Measurements from ENCODE around the gene CLRN3. TPM values are rescaled to one million over a fixed set of nuclear protein-coding genes. Genes with fewer than 3 reads are reported as not detected.

CLRN3 gene
- total and polyA plus RNA-seq, 9 of the 15 experiments (the other 6 are each of a cell fraction or from before 2014, with no cell fraction given), result not detected

DNA sequence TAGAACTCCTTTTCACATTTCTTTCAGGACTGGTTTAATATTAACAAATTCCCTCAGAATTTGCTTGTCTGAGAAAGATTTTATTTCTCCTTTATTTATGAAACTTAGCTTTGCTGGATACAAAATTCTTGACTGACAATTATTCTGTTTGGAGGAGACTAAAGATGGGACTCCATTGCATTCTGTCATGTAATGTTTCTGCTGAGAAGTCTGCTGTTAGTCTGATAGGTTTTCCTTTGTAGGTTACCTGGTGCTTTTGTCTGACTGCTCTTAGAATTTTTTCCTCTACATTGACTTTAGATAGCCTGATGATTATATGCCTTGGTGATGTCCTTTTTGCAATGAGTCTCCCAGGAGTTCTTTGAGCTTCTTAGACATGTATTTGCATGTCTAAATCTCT lies 23.4 kb downstream of the CLRN3 start (continued):
- TF ChIP-seq, protein P1, sequence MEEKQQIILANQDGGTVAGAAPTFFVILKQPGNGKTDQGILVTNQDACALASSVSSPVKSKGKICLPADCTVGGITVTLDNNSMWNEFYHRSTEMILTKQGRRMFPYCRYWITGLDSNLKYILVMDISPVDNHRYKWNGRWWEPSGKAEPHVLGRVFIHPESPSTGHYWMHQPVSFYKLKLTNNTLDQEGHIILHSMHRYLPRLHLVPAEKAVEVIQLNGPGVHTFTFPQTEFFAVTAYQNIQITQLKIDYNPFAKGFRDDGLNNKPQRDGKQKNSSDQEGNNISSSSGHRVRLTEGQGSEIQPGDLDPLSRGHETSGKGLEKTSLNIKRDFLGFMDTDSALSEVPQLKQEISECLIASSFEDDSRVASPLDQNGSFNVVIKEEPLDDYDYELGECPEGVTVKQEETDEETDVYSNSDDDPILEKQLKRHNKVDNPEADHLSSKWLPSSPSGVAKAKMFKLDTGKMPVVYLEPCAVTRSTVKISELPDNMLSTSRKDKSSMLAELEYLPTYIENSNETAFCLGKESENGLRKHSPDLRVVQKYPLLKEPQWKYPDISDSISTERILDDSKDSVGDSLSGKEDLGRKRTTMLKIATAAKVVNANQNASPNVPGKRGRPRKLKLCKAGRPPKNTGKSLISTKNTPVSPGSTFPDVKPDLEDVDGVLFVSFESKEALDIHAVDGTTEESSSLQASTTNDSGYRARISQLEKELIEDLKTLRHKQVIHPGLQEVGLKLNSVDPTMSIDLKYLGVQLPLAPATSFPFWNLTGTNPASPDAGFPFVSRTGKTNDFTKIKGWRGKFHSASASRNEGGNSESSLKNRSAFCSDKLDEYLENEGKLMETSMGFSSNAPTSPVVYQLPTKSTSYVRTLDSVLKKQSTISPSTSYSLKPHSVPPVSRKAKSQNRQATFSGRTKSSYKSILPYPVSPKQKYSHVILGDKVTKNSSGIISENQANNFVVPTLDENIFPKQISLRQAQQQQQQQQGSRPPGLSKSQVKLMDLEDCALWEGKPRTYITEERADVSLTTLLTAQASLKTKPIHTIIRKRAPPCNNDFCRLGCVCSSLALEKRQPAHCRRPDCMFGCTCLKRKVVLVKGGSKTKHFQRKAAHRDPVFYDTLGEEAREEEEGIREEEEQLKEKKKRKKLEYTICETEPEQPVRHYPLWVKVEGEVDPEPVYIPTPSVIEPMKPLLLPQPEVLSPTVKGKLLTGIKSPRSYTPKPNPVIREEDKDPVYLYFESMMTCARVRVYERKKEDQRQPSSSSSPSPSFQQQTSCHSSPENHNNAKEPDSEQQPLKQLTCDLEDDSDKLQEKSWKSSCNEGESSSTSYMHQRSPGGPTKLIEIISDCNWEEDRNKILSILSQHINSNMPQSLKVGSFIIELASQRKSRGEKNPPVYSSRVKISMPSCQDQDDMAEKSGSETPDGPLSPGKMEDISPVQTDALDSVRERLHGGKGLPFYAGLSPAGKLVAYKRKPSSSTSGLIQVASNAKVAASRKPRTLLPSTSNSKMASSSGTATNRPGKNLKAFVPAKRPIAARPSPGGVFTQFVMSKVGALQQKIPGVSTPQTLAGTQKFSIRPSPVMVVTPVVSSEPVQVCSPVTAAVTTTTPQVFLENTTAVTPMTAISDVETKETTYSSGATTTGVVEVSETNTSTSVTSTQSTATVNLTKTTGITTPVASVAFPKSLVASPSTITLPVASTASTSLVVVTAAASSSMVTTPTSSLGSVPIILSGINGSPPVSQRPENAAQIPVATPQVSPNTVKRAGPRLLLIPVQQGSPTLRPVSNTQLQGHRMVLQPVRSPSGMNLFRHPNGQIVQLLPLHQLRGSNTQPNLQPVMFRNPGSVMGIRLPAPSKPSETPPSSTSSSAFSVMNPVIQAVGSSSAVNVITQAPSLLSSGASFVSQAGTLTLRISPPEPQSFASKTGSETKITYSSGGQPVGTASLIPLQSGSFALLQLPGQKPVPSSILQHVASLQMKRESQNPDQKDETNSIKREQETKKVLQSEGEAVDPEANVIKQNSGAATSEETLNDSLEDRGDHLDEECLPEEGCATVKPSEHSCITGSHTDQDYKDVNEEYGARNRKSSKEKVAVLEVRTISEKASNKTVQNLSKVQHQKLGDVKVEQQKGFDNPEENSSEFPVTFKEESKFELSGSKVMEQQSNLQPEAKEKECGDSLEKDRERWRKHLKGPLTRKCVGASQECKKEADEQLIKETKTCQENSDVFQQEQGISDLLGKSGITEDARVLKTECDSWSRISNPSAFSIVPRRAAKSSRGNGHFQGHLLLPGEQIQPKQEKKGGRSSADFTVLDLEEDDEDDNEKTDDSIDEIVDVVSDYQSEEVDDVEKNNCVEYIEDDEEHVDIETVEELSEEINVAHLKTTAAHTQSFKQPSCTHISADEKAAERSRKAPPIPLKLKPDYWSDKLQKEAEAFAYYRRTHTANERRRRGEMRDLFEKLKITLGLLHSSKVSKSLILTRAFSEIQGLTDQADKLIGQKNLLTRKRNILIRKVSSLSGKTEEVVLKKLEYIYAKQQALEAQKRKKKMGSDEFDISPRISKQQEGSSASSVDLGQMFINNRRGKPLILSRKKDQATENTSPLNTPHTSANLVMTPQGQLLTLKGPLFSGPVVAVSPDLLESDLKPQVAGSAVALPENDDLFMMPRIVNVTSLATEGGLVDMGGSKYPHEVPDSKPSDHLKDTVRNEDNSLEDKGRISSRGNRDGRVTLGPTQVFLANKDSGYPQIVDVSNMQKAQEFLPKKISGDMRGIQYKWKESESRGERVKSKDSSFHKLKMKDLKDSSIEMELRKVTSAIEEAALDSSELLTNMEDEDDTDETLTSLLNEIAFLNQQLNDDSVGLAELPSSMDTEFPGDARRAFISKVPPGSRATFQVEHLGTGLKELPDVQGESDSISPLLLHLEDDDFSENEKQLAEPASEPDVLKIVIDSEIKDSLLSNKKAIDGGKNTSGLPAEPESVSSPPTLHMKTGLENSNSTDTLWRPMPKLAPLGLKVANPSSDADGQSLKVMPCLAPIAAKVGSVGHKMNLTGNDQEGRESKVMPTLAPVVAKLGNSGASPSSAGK (IDR thresholded peaks at IDR 0.05), result no peak
- TF ChIP-seq ZNF780A (CRISPR knock-in tag; IDR thresholded peaks at IDR 0.05) (no peak), SOX6 (IDR thresholded peaks at IDR 0.05) (no peak), NRF1 (conservative IDR thresholded peaks at IDR 0.05 in 1 of 2, IDR thresholded peaks at IDR 0.05 in 1 of 2) (no peak), ZNF77 (CRISPR knock-in tag; IDR thresholded peaks at IDR 0.05) (no peak), DMBX1 (CRISPR knock-in tag; IDR thresholded peaks at IDR 0.05; ENCODE audit: borderline replicate concordance) (no peak)
